HG03103 (cell line): ENCODE measurements around the gene AMH.

Source experiments
- ATAC-seq: cut with Tn5 transposase; IDR thresholded peaks from one replicate; pipeline ENCODE4 v1.9.1; 2021; ENCODE audit warnings: low read depth; ENCODE audit not compliant: unreplicated experiment

The AMH gene

GRCh38 chr19:2246801-2247361 is 2.2 kb upstream of the AMH start:
- no peak for ATAC-seq

- no peak for ATAC-seq
Measured at GRCh38 chr19:2247433-2248101, 1.6 kb upstream of the AMH start.

- no peak for ATAC-seq
Measured at GRCh38 chr19:2248136-2249009, 750 bp upstream of the AMH start.

GRCh38 chr19:2249880-2250765 is 1.0 kb downstream of the AMH start:
- ATAC-seq = no peak

GRCh38 chr19:2250766-2251105 is 1.6 kb downstream of the AMH start:
- ATAC-seq = no peak

GRCh38 chr19:2251106-2252054 is 2.3 kb downstream of the AMH start:
- no peak for ATAC-seq

- ATAC-seq = no peak
Measured at GRCh38 chr19:2252055-2252796, 3.1 kb downstream of the AMH start.

GRCh38 chr19:2252797-2253105 is 3.6 kb downstream of the AMH start:
- ATAC-seq = no peak

GRCh38 chr19:2253106-2254063 is 4.3 kb downstream of the AMH start:
- no peak for ATAC-seq

GRCh38 chr19:2254064-2254872 is 5.1 kb downstream of the AMH start:
- ATAC-seq = no peak

GRCh38 chr19:2255112-2255845 is 6.2 kb downstream of the AMH start:
- ATAC-seq = no peak

GRCh38 chr19:2255982-2256685 is 7.0 kb downstream of the AMH start, which contains the start of gene JSRP1:
Gene JSRP1, minus strand, starts transcription at chr19:2256417. Its CDS starts 1,103 bp downstream, at chr19:2255314.
- ATAC-seq = no peak

- ATAC-seq = no peak
Measured at GRCh38 chr19:2259336-2259735, 10.2 kb downstream of the AMH start.

GRCh38 chr19:2260341-2260805 is 11.2 kb downstream of the AMH start:
- ATAC-seq = no peak

GRCh38 chr19:2261438-2262172 is 12.5 kb downstream of the AMH start:
- ATAC-seq = no peak
